OCI-LY1 (cell line): ENCODE data around the gene TLE3.

Experiments
- CTCF ChIP-seq: fragments of 200-600 bp; sonication (generic), shearing (Covaris generic); IDR thresholded peaks from 2 replicates; pipeline ENCODE4 v1.5.1; 2017; ENCODE audit warnings: mild to moderate bottlenecking, antibody characterized with exemption, low read length, moderate library complexity, mixed read lengths
- EZH2 ChIP-seq: fragments of 200-600 bp; sonication (generic), shearing (Covaris generic); IDR thresholded peaks from 2 replicates; pipeline ENCODE4 v1.8.0; 2017; ENCODE audit warnings: borderline replicate concordance, mixed run types, mild to moderate bottlenecking, antibody characterized with exemption, low read length, moderate library complexity, mixed read lengths

GRCh38 chr15:70068783-70069565, 28.7 kb downstream of the TLE3 start:
- TF ChIP-seq CTCF, result no peak
- no peak for TF ChIP-seq EZH2
